H1 (cell line): ENCODE data around the gene PPP2R2B. TPM values are rescaled to one million over a fixed set of nuclear protein-coding genes. Genes with fewer than 3 reads are reported as not detected.

Experiments used
- CTCF ChIA-PET: fragments of 300-600 bp; sonication (Branson Sonifier 250); formaldehyde crosslinking; loops from one replicate; lab custom pipeline; 2021; ENCODE audit not compliant: partially characterized antibody; lab: Charles Lee
- POLR2A ChIA-PET: fragments of 300-600 bp; sonication (Branson Sonifier 250); formaldehyde crosslinking; loops from one replicate; lab custom pipeline; 2021; ENCODE audit warnings: inconsistent platforms; ENCODE audit not compliant: partially characterized antibody; lab: Charles Lee
- DNase-seq, 2 experiments: peaks; one replicate each; pipeline versions ENCODE4 v3.0.0 to v3.0.0-alpha.2; 2010 to 2022; ENCODE audit warnings: low spot score in 2 of 2, low read depth in 1 of 2, mixed read lengths in 1 of 2
- FAIRE-seq: peaks from 2 replicates; lab custom pipeline; 2011; peaks lifted over from hg19 to GRCh38; lab: Jason Lieb, UNC
- H2AFZ ChIP-seq: 2 replicates; pipeline ENCODE4 v1.8.1; 2012; ENCODE audit warnings: low read length, inconsistent platforms
- H2AK5ac ChIP-seq: 2 replicates; pipeline ENCODE4 v1.6.1; 2013; ENCODE audit warnings: low read depth, low read length
- H2BK120ac ChIP-seq: replicated peaks from 2 replicates; pipeline ENCODE3; 2013; ENCODE audit warnings: low read depth, low read length, inconsistent platforms
- H2BK12ac ChIP-seq: 2 replicates; pipeline ENCODE4 v1.6.1; 2013; ENCODE audit warnings: low read depth, low read length
- H2BK15ac ChIP-seq: 2 replicates; pipeline ENCODE4 v1.6.1; 2013; ENCODE audit warnings: low read length
- H2BK20ac ChIP-seq: 2 replicates; pipeline ENCODE4 v1.6.1; 2013; ENCODE audit warnings: low read length
- H2BK5ac ChIP-seq: 2 replicates; pipeline ENCODE4 v1.6.1; 2013; ENCODE audit warnings: low read depth, low read length
- H3K14ac ChIP-seq: 2 replicates; pipeline ENCODE4 v1.6.1; 2013; ENCODE audit warnings: inconsistent platforms; ENCODE audit not compliant: insufficient read length
- H3K18ac ChIP-seq: 2 replicates; pipeline ENCODE4 v1.6.1; 2013; ENCODE audit warnings: low read length; ENCODE audit errors: extremely low read depth
- H3K23ac ChIP-seq: 2 replicates; pipeline ENCODE4 v1.6.1; 2013; ENCODE audit warnings: inconsistent platforms; ENCODE audit not compliant: insufficient read length
- H3K23me2 ChIP-seq: 2 replicates; pipeline ENCODE4 v1.6.1; 2013; ENCODE audit warnings: low read depth, low read length
- H3K27ac ChIP-seq: 2 replicates; pipeline ENCODE4 v1.6.1; 2011; ENCODE audit warnings: low read depth, low read length, inconsistent platforms
- H3K27me3 ChIP-seq, 4 experiments: replicated peaks in 1 of 4; 1 replicate in 1 of 4; 2 replicates in 3 of 4; pipeline versions ENCODE4 v1.6.1 to v1.8.1; 2011 to 2013; ENCODE audit warnings: low read length in 3 of 4, mild to moderate bottlenecking in 3 of 4, inconsistent platforms in 2 of 4, mixed read lengths in 2 of 4, moderate library complexity in 1 of 4; ENCODE audit not compliant: control insufficient read depth in 3 of 4, insufficient read depth in 3 of 4; ENCODE audit errors: extremely low read depth in 1 of 4
- H3K36me3 ChIP-seq, 4 experiments: 2 replicates each; pipeline versions ENCODE4 v1.6.1 to v1.8.1; 2011 to 2013; ENCODE audit warnings: mild to moderate bottlenecking in 4 of 4, low read length in 3 of 4, moderate library complexity in 2 of 4, control low read depth in 1 of 4, inconsistent platforms in 1 of 4; ENCODE audit not compliant: insufficient read depth in 4 of 4, control insufficient read depth in 2 of 4
- H3K4ac ChIP-seq: replicated peaks from 2 replicates; pipeline ENCODE3; 2013; ENCODE audit warnings: low read length, low read depth, mixed read lengths, inconsistent platforms; ENCODE audit not compliant: insufficient read length
- H3K4me1 ChIP-seq, 4 experiments: replicated peaks in 1 of 4; 1 replicate in 1 of 4; 2 replicates in 3 of 4; pipeline versions ENCODE4 v1.6.1 to v1.8.1; 2011 to 2013; ENCODE audit warnings: low read length in 3 of 4, inconsistent platforms in 2 of 4, mixed read lengths in 1 of 4; ENCODE audit not compliant: insufficient read depth in 4 of 4, control insufficient read depth in 3 of 4
- H3K4me2 ChIP-seq, 2 experiments: 2 replicates each; pipeline versions ENCODE4 v1.6.1 to v1.8.1; 2011 to 2013; ENCODE audit warnings: low read depth in 2 of 2, low read length in 2 of 2, control low read depth in 1 of 2, inconsistent platforms in 1 of 2, mild to moderate bottlenecking in 1 of 2; ENCODE audit not compliant: insufficient read depth in 1 of 2
- H3K4me3 ChIP-seq, 4 experiments: fragments of 200-600, 300-600 bp in 1 of 4; sonication (generic), shearing (Covaris generic), sonication (Bioruptor Twin) in 1 of 4; 2 replicates each; pipeline versions ENCODE4 v1.5.1 to v1.8.1; 2011 to 2016; ENCODE audit warnings: low read length in 4 of 4, low read depth in 3 of 4, control low read depth in 2 of 4, inconsistent platforms in 2 of 4, mild to moderate bottlenecking in 2 of 4, mixed read lengths in 1 of 4, moderate library complexity in 1 of 4; ENCODE audit not compliant: insufficient read depth in 2 of 4; ENCODE audit errors: extremely low read depth in 1 of 4
- H3K56ac ChIP-seq: replicated peaks from 2 replicates; pipeline ENCODE3; 2013; ENCODE audit warnings: low read depth, mild to moderate bottlenecking, mixed read lengths, low read length, inconsistent platforms; ENCODE audit not compliant: insufficient read length
- H3K79me1 ChIP-seq: 2 replicates; pipeline ENCODE4 v1.6.1; 2013; ENCODE audit warnings: low read depth, low read length, control low read depth
- H3K79me2 ChIP-seq, 2 experiments: 2 replicates each; pipeline versions ENCODE4 v1.6.1 to v1.8.1; 2012 to 2013; ENCODE audit warnings: low read length in 2 of 2, mild to moderate bottlenecking in 2 of 2, inconsistent platforms in 1 of 2; ENCODE audit not compliant: insufficient read depth in 2 of 2, control insufficient read depth in 1 of 2
- H3K9ac ChIP-seq, 4 experiments: replicated peaks in 1 of 4; 1 replicate in 1 of 4; 2 replicates in 3 of 4; pipeline versions ENCODE4 v1.6.1 to v1.8.1; 2011 to 2013; ENCODE audit warnings: low read depth in 3 of 4, low read length in 3 of 4, control low read depth in 2 of 4, mild to moderate bottlenecking in 2 of 4, moderate library complexity in 2 of 4, inconsistent platforms in 1 of 4; ENCODE audit errors: extremely low read depth in 1 of 4
- H3K9me3 ChIP-seq, 2 experiments: 2 replicates each; pipeline versions ENCODE4 v1.6.1 to v1.8.1; 2012 to 2013; ENCODE audit warnings: mild to moderate bottlenecking in 2 of 2, moderate library complexity in 2 of 2, control low read depth in 1 of 2, inconsistent platforms in 1 of 2, low read depth in 1 of 2, low read length in 1 of 2, mixed read lengths in 1 of 2; ENCODE audit not compliant: insufficient read depth in 2 of 2
- H4K20me1 ChIP-seq, 2 experiments: replicated peaks in 1 of 2; 2 replicates each; pipeline versions ENCODE3 to v1.8.1; 2011 to 2013; ENCODE audit warnings: inconsistent platforms in 2 of 2, low read length in 2 of 2, mild to moderate bottlenecking in 1 of 2; ENCODE audit not compliant: insufficient read depth in 2 of 2, control insufficient read depth in 1 of 2
- H4K5ac ChIP-seq: 2 replicates; pipeline ENCODE4 v1.6.1; 2013; ENCODE audit warnings: low read length, low read depth, mixed read lengths, inconsistent platforms; ENCODE audit not compliant: insufficient read length
- H4K8ac ChIP-seq: 2 replicates; pipeline ENCODE4 v1.8.0; 2013; ENCODE audit warnings: mild to moderate bottlenecking, moderate library complexity, low read length, inconsistent platforms; ENCODE audit not compliant: insufficient read depth; ENCODE audit errors: extremely low read depth
- H4K91ac ChIP-seq: replicated peaks from 2 replicates; pipeline ENCODE3; 2013; ENCODE audit warnings: low read length, mixed read lengths, inconsistent platforms; ENCODE audit not compliant: insufficient read length
- CEBPB ChIP-seq: IDR thresholded peaks from 2 replicates; pipeline ENCODE4 v1.6.1; 2012; ENCODE audit warnings: low read depth, low read length
- SP2 ChIP-seq: IDR thresholded peaks from 2 replicates; pipeline ENCODE4 v1.6.1; 2012; ENCODE audit warnings: mild to moderate bottlenecking, low read length, inconsistent platforms
- WGBS, 2 experiments: shearing (Covaris generic) in 1 of 2; methylation state at CpG; one replicate each; pipeline versions ENCODE4 v1.1.6 to v1.1.7; 2013 to 2015; ENCODE audit warnings: low lambda C conversion rate in 2 of 2, mixed read lengths in 2 of 2, inconsistent platforms in 1 of 2, low coverage in 1 of 2, missing lambda C conversion rate in 1 of 2; ENCODE audit not compliant: insufficient replicate concordance in 2 of 2, insufficient coverage in 1 of 2, insufficient read length in 1 of 2; ENCODE audit errors: extremely low coverage in 1 of 2, missing lambda C conversion rate in 1 of 2; 5-methylcytosine and 5-hydroxymethylcytosine counted together
- polyA plus RNA-seq, 7 experiments: library from polyadenylated mRNA; depleted of rRNA in 3 of 7; stranded (reverse) in 5 of 7; unstranded in 2 of 7; fragments of >200 nt in 5 of 7; fragments of 200-250 nt in 2 of 7; gene quantifications; 1 replicate in 5 of 7; 2 replicates in 1 of 7; 4 replicates in 1 of 7; pipeline versions ENCODE4 v1.2.1 to v1.2.3, GENCODE V29; 2011 to 2013; ENCODE audit warnings: missing spikeins in 2 of 7, mixed read lengths in 2 of 7
- total RNA-seq: library from RNA; stranded (reverse); fragmentation: NEBNext Ultra II Directional; extraction: Animal tissue kit (Norgen Biotek cat#: 25700); gene quantifications from 2 replicates; pipeline ENCODE4 v1.2.1, GENCODE V29; 2021

Gene PPP2R2B
- total and polyA plus RNA-seq, 2 of the 8 experiments (the other 6 are each of a cell fraction or from before 2014, with no cell fraction given) = 21.1 to 37.1 TPM

GRCh38 chr5:146586752-146587151 is 291.8 kb downstream of the PPP2R2B start:
- Histone ChIP-seq H3K9me3 (no peaks in the 10 kb centered on the region), H3K4me2 (no peak overlapping the region), H4K5ac (no peak overlapping the region)
- FAIRE-seq = no peak
- TF ChIP-seq CEBPB (peak; percentile 66; the same call in 1 of the 2 replicates), SP2 (no peak)
- TF ChIP-seq, all 59 proteins: peak for 1
- no peak overlapping the region for H2BK12ac ChIP-seq
- H2BK15ac ChIP-seq = no peak overlapping the region
- H3K36me3 ChIP-seq = peaks cover 0 to 3% (median 0%) of the 10 kb centered on the region in 4 experiments; a peak in 1 of 8 replicates
- no peak overlapping the region for H3K4me3 ChIP-seq
- H4K91ac ChIP-seq = no peak overlapping the region
- H3K79me1 ChIP-seq = no peaks in the 10 kb centered on the region
- H3K27ac ChIP-seq = no peak overlapping the region
- POLR2A ChIA-PET = interaction anchor here (0.7 kb wide), 1 partner anchor 9 kb away, joined by 3 read pairs; no protein-coding TSS in a partner anchor
- CTCF ChIA-PET = interaction anchor here (1.4 kb wide), 1 partner anchor 9 kb away, joined by 5 read pairs; no protein-coding TSS in a partner anchor
- no peak for DNase-seq
- no peaks in the 10 kb centered on the region for H3K27me3 ChIP-seq
- no peak overlapping the region for H3K18ac ChIP-seq
- no peaks in the 10 kb centered on the region for H3K23me2 ChIP-seq
- H4K20me1 ChIP-seq = no peaks in the 10 kb centered on the region
- H2AFZ ChIP-seq = no peak overlapping the region
- 87% methylated on average over 5 of the region's 5 CpGs; no CpG with 5 or more reads in 1 of the 2 experiments for WGBS, 2 experiments
- H2BK5ac ChIP-seq = no peak overlapping the region
- H2BK20ac ChIP-seq = no peak overlapping the region
- no peak overlapping the region for H4K8ac ChIP-seq
- H3K56ac ChIP-seq = no peak overlapping the region
- H3K4me1 ChIP-seq = no peaks in the 10 kb centered on the region
- H3K4ac ChIP-seq = no peak overlapping the region
- H2AK5ac ChIP-seq = no peak overlapping the region
- no peak overlapping the region for H2BK120ac ChIP-seq
- H3K9ac ChIP-seq = no peak overlapping the region
- no peaks in the 10 kb centered on the region; a peak in 1 of 4 replicates for H3K79me2 ChIP-seq
- H3K23ac ChIP-seq = no peak overlapping the region
- no peak overlapping the region for H3K14ac ChIP-seq
